Posterior vena cava (tissue), 2 donors: Measurements from ENCODE around the gene PAFAH1B2. TPM values are rescaled to one million over a fixed set of nuclear protein-coding genes. Genes with fewer than 3 reads are reported as not detected.
A peak's percentile ranks its signal among the peaks of the same experiment; 100 is the strongest.

Experiments
- DNase-seq: peaks from one replicate; pipeline ENCODE4 v3.0.0-alpha.2; 2020; ENCODE audit warnings: low spot score
- intact Hi-C, 2 donors: fragments of 100-400 bp; cut with DNase I; formaldehyde crosslinking; loops; one replicate each; pipeline versions ENCODE4 v1.14.1 to v1.14.2; 2022 to 2023
- total RNA-seq, 2 donors: library from RNA; stranded (reverse); fragmentation: NEBNext Ultra II Directional; extraction: Animal tissue kit (Norgen Biotek cat#: 25700); gene quantifications; one replicate each; pipeline ENCODE4 v1.2.1, GENCODE V29; 2021
- donor health status: DM: yes; HTN: yes; CAD: no.
- donor health status: DM: yes; HTN: yes; CAD: no.

The PAFAH1B2 gene
- total RNA-seq, 2 donors from 2014 or later, result 56.4 to 61.2 TPM

- intact Hi-C loops, result no loop called here
These were observed 22.4 kb downstream of the PAFAH1B2 start for GRCh38 chr11:117166491-117166890.

GRCh38 chr11:117169736-117170135 is 25.6 kb downstream of the PAFAH1B2 start:
- intact Hi-C loops, result no loop called here
- DNase-seq, result no peak

More at GRCh38 chr11:117166491-117166890, 22.4 kb downstream of the PAFAH1B2 start:
- no peak for DNase-seq

- no peak for DNase-seq
- intact Hi-C loops, result no loop called here
These were observed 26.1 kb downstream of the PAFAH1B2 start for GRCh38 chr11:117170210-117170609.

GRCh38 chr11:117171007-117171403 is 26.9 kb downstream of the PAFAH1B2 start:
- no peak for DNase-seq
- intact Hi-C loops, result no loop called here

GRCh38 chr11:117171404-117172061 is 27.4 kb downstream of the PAFAH1B2 start:
- intact Hi-C loops, result no loop called here

GRCh38 chr11:117172724-117173421 is 28.8 kb downstream of the PAFAH1B2 start:
- DNase-seq, result no peak
- intact Hi-C loops, result no loop called here

More at GRCh38 chr11:117171404-117172061, 27.4 kb downstream of the PAFAH1B2 start:
- no peak for DNase-seq

- DNase-seq, result no peak
- intact Hi-C loops, result no loop called here
These were observed 31.0 kb downstream of the PAFAH1B2 start for GRCh38 chr11:117175104-117175503.

- intact Hi-C loops, result no loop called here
- DNase-seq, result no peak
These were observed 31.7 kb downstream of the PAFAH1B2 start for GRCh38 chr11:117175781-117176180.

- no peak for DNase-seq
- intact Hi-C loops, result no loop called here
These were observed 32.1 kb downstream of the PAFAH1B2 start for GRCh38 chr11:117176186-117176585.

GRCh38 chr11:117177534-117178209 is 33.6 kb downstream of the PAFAH1B2 start:
- intact Hi-C loops, result no loop called here
- DNase-seq, result no peak

GRCh38 chr11:117178210-117179034 is 34.3 kb downstream of the PAFAH1B2 start, which contains the start of gene SIDT2:
TSS of gene SIDT2 (plus strand) at chr11:117178743. CDS start at chr11:117179264, 521 bp downstream.
- intact Hi-C loops, result no loop called here
- peak; percentile 99 for DNase-seq

- intact Hi-C loops, result no loop called here
- DNase-seq, result no peak
These were observed 35.2 kb downstream of the PAFAH1B2 start for GRCh38 chr11:117179048-117179999.

GRCh38 chr11:117180020-117180419 is 35.9 kb downstream of the PAFAH1B2 start:
- DNase-seq, result no peak

GRCh38 chr11:117180661-117181585 is 36.8 kb downstream of the PAFAH1B2 start:
- DNase-seq, result peak; percentile 93
- intact Hi-C loops, result loop anchor here in 1 of 2 donors (5.0 kb wide), 1 partner anchor 46 kb away; no protein-coding TSS in a partner anchor

More at GRCh38 chr11:117180020-117180419, 35.9 kb downstream of the PAFAH1B2 start:
- intact Hi-C loops, result loop anchor here in 1 of 2 donors (5.0 kb wide), 1 partner anchor 47 kb away; no protein-coding TSS in a partner anchor

GRCh38 chr11:117181586-117182550 is 37.8 kb downstream of the PAFAH1B2 start:
- DNase-seq, result no peak

GRCh38 chr11:117182551-117182935 is 38.5 kb downstream of the PAFAH1B2 start:
- intact Hi-C loops, result loop anchor here (2.0 to 5.0 kb wide), 2 partner anchors 36 to 45 kb away; no protein-coding TSS in a partner anchor
- no peak for DNase-seq

More at GRCh38 chr11:117181586-117182550, 37.8 kb downstream of the PAFAH1B2 start:
- intact Hi-C loops, result loop anchor here (2.0 to 5.0 kb wide), 2 partner anchors 37 to 45 kb away; no protein-coding TSS in a partner anchor
